GM12875 (cell line): ENCODE measurements around the gene SUGT1.
"Not testable (repeated sequence)": the region's sequence is repeated elsewhere in the genome, so short reads cannot be mapped to it uniquely, and the experiment has no call there.

Experiments used
- H3K4me3 ChIP-seq: one replicate; pipeline ENCODE4 v1.5.1; 2011; ENCODE audit warnings: low read depth, low read length, control low read depth
- TF ChIP-seq, protein P1 (sequence below): IDR thresholded peaks from 2 replicates; pipeline ENCODE4 v1.5.1; 2011; ENCODE audit warnings: low read depth, mild to moderate bottlenecking, control low read depth, inconsistent platforms, low read length, moderate library complexity, borderline replicate concordance; ENCODE audit not compliant: insufficient read depth

Gene SUGT1

DNA sequence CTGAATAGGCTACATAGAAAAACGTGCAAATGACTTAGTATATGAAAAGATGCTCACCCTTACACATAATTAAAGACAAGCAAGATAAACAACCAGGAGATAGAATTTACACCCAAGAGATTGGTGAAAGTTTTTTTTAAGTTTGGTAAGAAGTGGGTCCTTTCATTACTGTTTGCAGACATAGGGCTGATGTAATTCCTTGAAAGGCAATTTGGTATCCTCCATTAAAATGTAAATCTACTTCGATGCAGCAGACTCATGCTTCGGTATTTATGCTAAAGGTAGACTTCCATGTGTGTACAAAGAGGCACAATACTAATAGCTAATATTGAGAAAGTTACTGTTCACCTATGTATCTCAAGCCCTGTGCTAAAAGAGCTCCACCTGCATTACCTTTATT, 53.4 kb downstream of the SUGT1 start:
- TF ChIP-seq, protein P1, sequence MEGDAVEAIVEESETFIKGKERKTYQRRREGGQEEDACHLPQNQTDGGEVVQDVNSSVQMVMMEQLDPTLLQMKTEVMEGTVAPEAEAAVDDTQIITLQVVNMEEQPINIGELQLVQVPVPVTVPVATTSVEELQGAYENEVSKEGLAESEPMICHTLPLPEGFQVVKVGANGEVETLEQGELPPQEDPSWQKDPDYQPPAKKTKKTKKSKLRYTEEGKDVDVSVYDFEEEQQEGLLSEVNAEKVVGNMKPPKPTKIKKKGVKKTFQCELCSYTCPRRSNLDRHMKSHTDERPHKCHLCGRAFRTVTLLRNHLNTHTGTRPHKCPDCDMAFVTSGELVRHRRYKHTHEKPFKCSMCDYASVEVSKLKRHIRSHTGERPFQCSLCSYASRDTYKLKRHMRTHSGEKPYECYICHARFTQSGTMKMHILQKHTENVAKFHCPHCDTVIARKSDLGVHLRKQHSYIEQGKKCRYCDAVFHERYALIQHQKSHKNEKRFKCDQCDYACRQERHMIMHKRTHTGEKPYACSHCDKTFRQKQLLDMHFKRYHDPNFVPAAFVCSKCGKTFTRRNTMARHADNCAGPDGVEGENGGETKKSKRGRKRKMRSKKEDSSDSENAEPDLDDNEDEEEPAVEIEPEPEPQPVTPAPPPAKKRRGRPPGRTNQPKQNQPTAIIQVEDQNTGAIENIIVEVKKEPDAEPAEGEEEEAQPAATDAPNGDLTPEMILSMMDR: no peak
- no peak overlapping the region for H3K4me3 ChIP-seq

DNA sequence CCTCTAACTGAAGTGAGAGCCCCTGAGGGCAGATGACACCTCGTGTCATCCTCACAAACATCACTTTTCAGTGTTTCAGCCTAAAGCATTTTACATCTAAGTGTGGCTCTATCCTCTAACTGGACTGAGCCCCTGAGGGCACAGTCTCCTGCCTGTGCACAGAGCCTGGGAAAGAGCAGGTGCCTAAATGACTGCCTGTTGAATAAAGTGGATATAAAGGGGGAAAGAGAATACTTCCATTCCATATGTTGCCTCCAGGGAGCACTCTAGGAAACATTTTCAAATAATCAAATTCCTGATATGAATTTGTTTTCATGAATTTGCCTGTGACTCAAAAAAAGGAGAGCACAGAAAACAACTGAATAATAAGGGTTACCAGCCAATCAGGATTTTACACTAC, 54.7 kb downstream of the SUGT1 start:
- TF ChIP-seq, protein P1: no peak
- no peak overlapping the region for H3K4me3 ChIP-seq

DNA sequence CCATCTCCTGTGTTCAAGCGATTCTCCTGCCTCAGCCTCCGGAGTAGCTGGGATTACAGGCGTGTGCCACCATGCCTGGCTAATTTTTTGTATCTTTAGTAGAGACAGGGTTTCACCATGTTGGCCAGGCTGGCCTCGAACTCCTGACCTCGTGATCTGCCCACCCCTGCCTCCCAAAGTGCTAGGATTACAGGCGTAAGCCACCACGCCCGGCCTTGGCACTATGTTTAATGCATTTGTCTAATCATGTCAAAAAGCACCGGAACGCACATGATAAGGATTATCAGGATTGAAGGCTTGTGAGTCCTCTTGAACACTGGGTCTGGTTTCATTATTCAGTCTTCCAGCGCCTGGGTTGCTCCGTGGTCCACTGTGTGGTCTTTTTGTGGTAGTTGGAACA, 55.6 kb downstream of the SUGT1 start:
- H3K4me3 ChIP-seq: not testable (repeated sequence)

DNA sequence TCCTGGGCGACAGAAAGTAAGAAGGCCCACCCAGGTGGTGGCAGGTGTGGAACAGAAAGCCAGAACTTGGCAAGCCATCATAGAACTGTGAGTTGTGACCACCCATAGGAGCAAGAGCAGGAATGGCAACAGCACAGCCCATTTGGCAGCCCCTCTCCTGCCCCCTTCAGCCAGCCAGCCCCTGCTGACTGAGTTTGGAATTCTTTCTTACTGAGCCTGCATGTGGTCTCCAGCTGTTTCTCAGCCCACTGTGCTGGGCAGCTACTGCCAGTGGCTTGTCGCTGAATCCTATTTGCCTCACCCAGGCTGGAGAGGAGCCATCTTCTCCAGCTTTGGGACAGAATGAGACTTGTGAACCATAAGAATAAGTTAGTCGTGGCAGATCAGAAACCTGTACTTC, 58.6 kb downstream of the SUGT1 start:
- H3K4me3 ChIP-seq: no peak overlapping the region
- TF ChIP-seq, protein P1: no peak

DNA sequence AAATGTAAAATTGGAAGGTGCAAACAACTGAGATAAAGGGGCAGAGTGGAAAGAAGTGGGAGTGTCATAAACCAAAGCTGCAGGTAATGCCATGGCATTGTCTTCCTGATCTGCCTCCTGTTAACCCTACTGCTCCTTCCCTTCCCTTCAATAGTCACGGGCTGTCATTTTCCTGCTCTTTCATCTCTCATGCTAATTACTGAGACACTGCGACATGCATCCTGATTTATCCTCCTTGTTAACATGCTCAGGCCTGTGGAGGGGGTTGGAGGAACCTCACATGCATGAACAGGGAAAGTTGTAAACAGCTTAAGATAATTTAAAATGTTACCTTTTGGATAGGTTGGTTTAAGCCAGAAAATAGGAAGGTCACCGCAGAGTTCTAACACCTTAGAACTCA, 59.7 kb downstream of the SUGT1 start:
- TF ChIP-seq, protein P1: no peak

DNA sequence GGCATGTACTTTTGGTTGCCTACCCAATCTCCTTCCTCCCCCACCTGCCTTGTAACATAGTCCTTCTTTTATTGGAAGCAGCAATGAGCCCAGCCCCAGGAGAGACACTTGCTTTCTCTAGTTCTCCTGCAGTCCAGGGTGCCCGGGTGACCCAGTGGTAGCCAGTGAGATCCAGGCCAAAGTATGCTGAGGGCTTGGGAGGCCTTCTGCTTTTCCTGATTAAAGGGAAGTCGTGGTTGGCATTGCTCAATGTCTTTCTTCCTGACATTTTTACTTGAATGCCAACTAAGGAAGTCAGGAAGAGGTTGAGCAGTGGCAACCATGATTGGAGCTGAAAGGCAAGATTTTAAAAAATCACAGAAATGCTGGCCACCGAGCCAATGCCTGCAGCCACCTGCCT, 61.3 kb downstream of the SUGT1 start:
- TF ChIP-seq, protein P1: no peak
- no peak overlapping the region for H3K4me3 ChIP-seq

More for the DNA sequence above, 59.7 kb downstream of the SUGT1 start:
- no peak overlapping the region for H3K4me3 ChIP-seq

DNA sequence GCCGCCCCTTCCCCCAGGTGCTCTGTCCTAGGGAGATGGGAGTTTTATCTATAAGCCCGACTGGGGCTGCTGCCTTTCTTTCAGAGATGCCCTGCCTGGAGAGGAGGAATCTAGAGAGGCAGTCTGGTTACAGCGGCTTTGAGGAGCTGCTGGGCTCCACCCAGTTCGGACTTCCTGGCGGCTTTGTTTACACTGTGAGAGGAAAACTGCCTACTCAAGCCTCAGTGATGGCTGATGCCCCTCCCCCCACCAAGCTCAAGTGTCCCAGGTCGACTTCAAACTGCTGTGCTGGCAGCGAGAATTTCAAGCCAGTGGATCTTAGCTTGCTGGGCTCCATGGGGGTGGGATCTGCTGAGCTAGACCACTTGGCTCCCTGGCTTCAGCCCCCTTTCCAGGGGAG, 68.3 kb downstream of the SUGT1 start:
- H3K4me3 ChIP-seq: not testable (repeated sequence)

DNA sequence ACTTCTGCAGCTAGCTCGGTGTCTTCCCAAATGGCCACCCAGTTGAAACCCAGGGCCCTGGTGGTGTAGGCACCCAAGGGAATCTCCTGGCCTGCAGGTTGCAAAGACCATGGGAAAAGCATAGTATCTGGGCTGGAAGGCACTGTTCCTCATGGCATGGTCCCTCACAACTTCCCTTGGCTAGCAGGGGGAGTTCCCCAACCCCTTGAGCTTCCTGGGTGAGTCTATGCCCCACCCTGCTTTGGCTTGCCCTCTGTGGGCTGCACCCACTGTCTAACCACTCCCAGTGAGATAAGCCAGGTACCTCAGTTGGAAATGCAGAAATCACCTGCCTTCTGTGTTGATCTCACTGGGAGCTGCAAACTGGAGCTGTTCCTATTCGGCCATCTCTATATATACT, 68.7 kb downstream of the SUGT1 start:
- not testable (repeated sequence) for H3K4me3 ChIP-seq

DNA sequence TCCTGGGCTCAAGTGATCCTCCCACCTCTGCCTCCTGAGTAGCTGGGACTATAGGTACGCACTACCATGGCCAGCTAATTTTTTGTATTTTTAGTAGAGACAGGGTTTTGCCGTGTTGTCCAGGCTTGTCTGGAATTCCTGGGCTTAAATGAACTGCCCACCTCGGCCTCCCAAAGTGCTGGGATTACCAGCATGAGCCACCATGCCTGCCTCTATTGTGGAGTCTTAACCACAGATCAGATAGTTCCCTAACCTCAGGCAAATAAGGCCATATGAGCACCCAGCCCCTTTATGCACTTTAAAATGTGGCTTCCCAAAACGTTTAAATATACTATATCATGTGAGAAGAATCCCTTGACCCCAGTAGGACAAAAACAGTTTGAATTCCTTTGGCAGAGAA, 70.5 kb downstream of the SUGT1 start:
- TF ChIP-seq, protein P1: no peak
- no peak overlapping the region for H3K4me3 ChIP-seq
